Measurements from ENCODE around the gene NFIA. TPM values are rescaled to one million over a fixed set of nuclear protein-coding genes. Genes with fewer than 3 reads are reported as not detected.

The NFIA gene
- total and polyA plus RNA-seq, 10 of the 15 experiments (the other 5 are each of a cell fraction or from before 2014, with no cell fraction given), result 0.10 to 0.16 TPM; not detected in 8

- Histone ChIP-seq H3K4me1 (ENCODE audit: control insufficient read depth, insufficient read depth, low read length) (no peaks in the 10 kb centered on the region), H3K4me3 (no peak overlapping the region), H3K9ac (ENCODE audit: control insufficient read depth, insufficient read depth, low read length) (no peak overlapping the region), H2AFZ (ENCODE audit: control insufficient read depth, low read depth, low read length) (no peak overlapping the region), H3K4me2 (ENCODE audit: control insufficient read depth, insufficient read depth) (no peak overlapping the region), H3K36me3 (ENCODE audit: control insufficient read depth in 2 of 2, insufficient read depth in 2 of 2, low read length in 1 of 2) (no peaks in the 10 kb centered on the region), H3K79me2 (ENCODE audit: control insufficient read depth, insufficient read depth, low read length) (no peaks in the 10 kb centered on the region), H3K27me3 (replicated peaks in 1 of 2; ENCODE audit: control insufficient read depth in 2 of 2, insufficient read depth in 2 of 2, low read length in 1 of 2) (peaks cover 2 to 20% of the 10 kb centered on the region in 2 experiments), H3K27ac (ENCODE audit: control insufficient read depth, insufficient read depth) (no peak overlapping the region), H4K20me1 (ENCODE audit: control insufficient read depth, insufficient read depth) (no peaks in the 10 kb centered on the region), H3K9me3 (replicated peaks; ENCODE audit: control insufficient read depth, insufficient read depth, low read length) (no peaks in the 10 kb centered on the region; the same call in 2 of the 3 replicates)
- intact Hi-C loops (cut with micrococcal nuclease; ENCODE audit: unreplicated experiment), result no loop called here
- no peak for ATAC-seq
- WGBS (ENCODE audit: insufficient coverage, insufficient replicate concordance, low lambda C conversion rate, missing lambda C conversion rate), result 60% methylated on average over 5 of the region's 5 CpGs
- TF ChIP-seq KAT2A (conservative IDR thresholded peaks at IDR 0.05; ENCODE audit: control insufficient read depth, low read depth, low read length) (no peak), RELB (IDR thresholded peaks at IDR 0.05; ENCODE audit: low read depth) (no peak), RAD51 (IDR thresholded peaks at IDR 0.05) (no peak), ZNF207 (IDR thresholded peaks at IDR 0.05; ENCODE audit: borderline replicate concordance) (no peak), SIN3A (IDR thresholded peaks at IDR 0.05; ENCODE audit: low read depth, low read length) (no peak), PAX8 (IDR thresholded peaks at IDR 0.05) (no peak), EGR1 (IDR thresholded peaks at IDR 0.05; ENCODE audit: borderline replicate concordance in 1 of 2, low read depth in 2 of 2, low read length in 2 of 2) (no peak), RBBP5 (conservative IDR thresholded peaks at IDR 0.05) (no peak), ZBTB11 (CRISPR knock-in tag; IDR thresholded peaks at IDR 0.05) (no peak), FOXM1 (IDR thresholded peaks at IDR 0.05; ENCODE audit: low read depth, low read length) (no peak), MTA3 (IDR thresholded peaks at IDR 0.05; ENCODE audit: borderline replicate concordance, low read length) (no peak)
- ChIA-PET SMC1A (ENCODE audit: uncharacterized antibody, unreplicated experiment) (no interaction called here), RAD21 (ENCODE audit: unreplicated experiment) (no interaction called here), CTCF (no interaction called here), POLR2A (no interaction called here)
- DNase-seq (ENCODE audit: low read depth, low spot score), result no peak
- BruUV-seq (replicated peaks), result no TSS peak
- in situ Hi-C loops (cut with MboI), result no loop called here
- FAIRE-seq, result no peak
Observed at GRCh38 chr1:61084491-61085031, 2.2 kb downstream of the NFIA start.

Data from GM12878 (cell line).